ENCODE data around the gene POLD3.

POLD3 gene

GRCh38 chr11:74676596-74676995, 84.2 kb downstream of the POLD3 start:
- no peak for DNase-seq

GRCh38 chr11:74677131-74677530, 84.7 kb downstream of the POLD3 start:
- no peak for DNase-seq

GRCh38 chr11:74678041-74678440, 85.7 kb downstream of the POLD3 start:
- no peak for DNase-seq

- DNase-seq: no peak
Measured at GRCh38 chr11:74678591-74679512, 86.5 kb downstream of the POLD3 start.

- DNase-seq: no peak
Measured at GRCh38 chr11:74679513-74679865, 87.1 kb downstream of the POLD3 start.

- no peak for DNase-seq
Measured at GRCh38 chr11:74680035-74680671, 87.8 kb downstream of the POLD3 start.

- no peak for DNase-seq
Measured at GRCh38 chr11:74680703-74681531, 88.5 kb downstream of the POLD3 start.

- no peak for DNase-seq
Measured at GRCh38 chr11:74681686-74682651, 89.6 kb downstream of the POLD3 start.

GRCh38 chr11:74682731-74683278, 90.4 kb downstream of the POLD3 start:
- no peak for DNase-seq

- DNase-seq: no peak
Measured at GRCh38 chr11:74683279-74683871, 91.0 kb downstream of the POLD3 start.

- no peak for DNase-seq
Measured at GRCh38 chr11:74683941-74684481, 91.6 kb downstream of the POLD3 start.

GRCh38 chr11:74684661-74685060, 92.3 kb downstream of the POLD3 start:
- DNase-seq: no peak

GRCh38 chr11:74685338-74685737, 93.0 kb downstream of the POLD3 start:
- DNase-seq: no peak

GRCh38 chr11:74685905-74686304, 93.5 kb downstream of the POLD3 start:
- DNase-seq: no peak

- DNase-seq: no peak
Measured at GRCh38 chr11:74686792-74687191, 94.4 kb downstream of the POLD3 start.

GRCh38 chr11:74687237-74688023, 95.0 kb downstream of the POLD3 start:
- no peak for DNase-seq

- no peak for DNase-seq
Measured at GRCh38 chr11:74689666-74690065, 97.3 kb downstream of the POLD3 start.

- no peak for DNase-seq
Measured at GRCh38 chr11:74691755-74692154, 99.4 kb downstream of the POLD3 start.
